ENCODE data around the gene MTUS2.

MTUS2 gene

GRCh38 chr13:29537736-29538651, 717.9 kb downstream of the MTUS2 start:
- DNase-seq, result no peak
- no peaks in the 10 kb centered on the region for H3K9me2 ChIP-seq (replicated peaks; ENCODE audit: insufficient read depth, low read length)
- no peaks in the 10 kb centered on the region for H3K4me1 ChIP-seq (ENCODE audit: low read length)
- H3K36me3 ChIP-seq (replicated peaks; ENCODE audit: insufficient read depth, low read length), result no peaks in the 10 kb centered on the region
- TF ChIP-seq EZH2 (optimal IDR thresholded peaks at IDR 0.05; ENCODE audit: low read depth, low read length) (no peak), CTCF (IDR thresholded peaks at IDR 0.05; ENCODE audit: low read length) (no peak), EZH2phosphoT487 (IDR thresholded peaks at IDR 0.05; ENCODE audit: low read length) (no peak)
- no peak overlapping the region for H3K4me3 ChIP-seq (ENCODE audit: low read length)
- H2AFZ ChIP-seq (ENCODE audit: low read length), result no peak overlapping the region
- H3K27me3 ChIP-seq (replicated peaks; ENCODE audit: insufficient read depth, low read length), result no peaks in the 10 kb centered on the region
- no peaks in the 10 kb centered on the region for H3F3A ChIP-seq (ENCODE audit: insufficient read depth, low read length)
- H3K27ac ChIP-seq (ENCODE audit: low read length), result no peak overlapping the region
- no peaks in the 10 kb centered on the region for H4K20me1 ChIP-seq (ENCODE audit: insufficient read depth, low read length)
- H3K9me3 ChIP-seq (replicated peaks; ENCODE audit: insufficient read depth, low read length), result no peaks in the 10 kb centered on the region
- peaks cover 19% of the 10 kb centered on the region for H3K79me2 ChIP-seq (ENCODE audit: low read length)
- no peak overlapping the region for H3K4me2 ChIP-seq (ENCODE audit: low read depth, low read length)
- no peak overlapping the region for H3K9ac ChIP-seq (ENCODE audit: low read length)

- DNase-seq, result no peak
- H3K4me1 ChIP-seq (ENCODE audit: low read length), result no peaks in the 10 kb centered on the region
- H3K4me2 ChIP-seq (ENCODE audit: low read depth, low read length), result no peak overlapping the region
- no peaks in the 10 kb centered on the region for H3K36me3 ChIP-seq (replicated peaks; ENCODE audit: insufficient read depth, low read length)
- no peak overlapping the region for H2AFZ ChIP-seq (ENCODE audit: low read length)
- no peak for TF ChIP-seq EZH2phosphoT487 (IDR thresholded peaks at IDR 0.05; ENCODE audit: low read length)
- no peak for TF ChIP-seq EZH2 (optimal IDR thresholded peaks at IDR 0.05; ENCODE audit: low read depth, low read length)
- no peak for TF ChIP-seq CTCF (IDR thresholded peaks at IDR 0.05; ENCODE audit: low read length)
- H3F3A ChIP-seq (ENCODE audit: insufficient read depth, low read length), result no peaks in the 10 kb centered on the region
- no peak overlapping the region for H3K9ac ChIP-seq (ENCODE audit: low read length)
- H3K79me2 ChIP-seq (ENCODE audit: low read length), result peaks cover 25% of the 10 kb centered on the region
- H4K20me1 ChIP-seq (ENCODE audit: insufficient read depth, low read length), result no peaks in the 10 kb centered on the region
- H3K4me3 ChIP-seq (ENCODE audit: low read length), result no peak overlapping the region
- H3K27me3 ChIP-seq (replicated peaks; ENCODE audit: insufficient read depth, low read length), result no peaks in the 10 kb centered on the region
- no peaks in the 10 kb centered on the region for H3K9me2 ChIP-seq (replicated peaks; ENCODE audit: insufficient read depth, low read length)
- no peak overlapping the region for H3K27ac ChIP-seq (ENCODE audit: low read length)
- H3K9me3 ChIP-seq (replicated peaks; ENCODE audit: insufficient read depth, low read length), result no peaks in the 10 kb centered on the region
These were observed 718.5 kb downstream of the MTUS2 start for GRCh38 chr13:29538652-29539040.

DNA sequence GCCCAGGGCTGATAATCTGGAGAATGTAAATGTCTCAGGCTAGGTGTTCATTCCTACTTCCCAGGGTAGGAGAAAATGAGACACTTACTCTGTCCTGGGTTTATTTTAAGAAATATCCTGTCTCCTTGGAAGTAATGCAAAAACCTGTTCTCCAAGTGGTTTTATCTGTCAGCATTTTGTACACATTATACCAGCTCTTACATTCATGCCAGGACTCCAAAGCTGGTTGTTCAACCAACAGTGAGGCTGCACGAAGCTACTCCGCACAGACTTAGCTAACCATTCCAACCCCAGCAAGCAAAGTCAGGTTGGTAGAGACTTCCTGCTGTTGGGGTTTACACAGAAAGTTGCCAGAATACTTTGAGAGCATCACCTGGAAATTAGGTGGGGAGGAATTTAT, 719.7 kb downstream of the MTUS2 start:
- Histone ChIP-seq H2AFZ (ENCODE audit: low read length) (no peak overlapping the region), H3K9me2 (replicated peaks; ENCODE audit: insufficient read depth, low read length) (no peaks in the 10 kb centered on the region), H3K79me2 (ENCODE audit: low read length) (peaks cover 36% of the 10 kb centered on the region), H4K20me1 (ENCODE audit: insufficient read depth, low read length) (no peaks in the 10 kb centered on the region), H3K4me2 (ENCODE audit: low read depth, low read length) (no peak overlapping the region), H3F3A (ENCODE audit: insufficient read depth, low read length) (no peaks in the 10 kb centered on the region), H3K4me1 (ENCODE audit: low read length) (no peaks in the 10 kb centered on the region), H3K27me3 (replicated peaks; ENCODE audit: insufficient read depth, low read length) (no peaks in the 10 kb centered on the region), H3K4me3 (ENCODE audit: low read length) (no peak overlapping the region), H3K9me3 (replicated peaks; ENCODE audit: insufficient read depth, low read length) (no peaks in the 10 kb centered on the region), H3K36me3 (replicated peaks; ENCODE audit: insufficient read depth, low read length) (no peaks in the 10 kb centered on the region), H3K9ac (ENCODE audit: low read length) (no peak overlapping the region), H3K27ac (ENCODE audit: low read length) (no peak overlapping the region)
- no peak for TF ChIP-seq EZH2phosphoT487 (IDR thresholded peaks at IDR 0.05; ENCODE audit: low read length)
- TF ChIP-seq CTCF (IDR thresholded peaks at IDR 0.05; ENCODE audit: low read length), result no peak
- no peak for TF ChIP-seq EZH2 (optimal IDR thresholded peaks at IDR 0.05; ENCODE audit: low read depth, low read length)
- DNase-seq, result no peak

Data from MM.1S (cell line).